ENCODE results near the gene BACE2.
"Not testable (repeated sequence)": the region's sequence is repeated elsewhere in the genome, so short reads cannot be mapped to it uniquely, and the experiment has no call there.

Gene BACE2

DNA sequence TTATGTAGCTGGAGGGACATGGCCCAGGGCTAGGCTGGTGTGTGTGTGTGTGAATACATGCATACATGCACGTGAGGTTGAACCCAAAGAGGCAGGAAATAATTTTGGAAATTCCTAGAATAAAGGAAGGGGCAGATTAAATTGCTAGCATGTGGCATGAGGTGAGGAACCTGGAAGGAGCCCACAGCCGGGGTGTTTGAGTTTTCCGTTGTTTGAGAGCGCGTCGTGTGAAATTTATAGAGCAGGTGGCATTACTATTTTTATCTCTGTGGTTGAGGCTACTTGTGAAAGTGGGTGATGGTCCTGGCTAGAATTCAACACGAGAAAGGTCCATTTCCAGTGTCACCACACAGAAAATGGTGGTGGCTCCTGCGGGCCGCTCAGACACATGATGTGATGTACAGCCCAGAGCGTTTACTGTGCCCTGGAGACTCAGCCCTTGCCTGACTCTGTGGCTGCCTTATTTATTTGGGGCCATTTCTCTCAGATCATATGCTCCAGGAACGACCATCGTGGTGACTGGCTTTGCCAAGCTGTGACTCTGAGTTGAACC is 48.0 kb downstream of the BACE2 start:
- DNase-seq (ENCODE audit: low read depth): no peak

DNA sequence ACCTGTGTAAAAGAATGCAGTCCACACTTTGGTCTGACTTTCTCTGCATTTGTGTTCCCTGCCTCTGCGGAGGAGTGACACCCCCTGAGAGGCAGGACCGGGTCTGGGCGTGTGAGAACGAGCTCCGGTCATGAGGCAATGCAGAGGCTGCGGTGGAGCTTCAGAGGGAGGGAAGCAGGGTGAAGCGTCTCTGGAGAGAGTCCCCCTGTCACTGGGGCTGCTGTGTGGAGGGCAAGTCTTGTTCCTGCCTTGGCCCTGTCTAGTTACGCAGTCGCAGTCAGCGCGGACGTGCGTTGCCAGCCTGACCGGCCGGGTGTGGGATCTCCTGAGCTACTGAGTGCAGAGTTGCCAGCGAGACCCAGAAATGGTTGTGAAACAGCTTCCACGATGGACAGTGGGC is 48.5 kb downstream of the BACE2 start:
- no peak for DNase-seq (ENCODE audit: low read depth)

GRCh38 chr21:41217671-41218385 is 49.9 kb downstream of the BACE2 start:
- DNase-seq (ENCODE audit: low read depth): no peak

DNA sequence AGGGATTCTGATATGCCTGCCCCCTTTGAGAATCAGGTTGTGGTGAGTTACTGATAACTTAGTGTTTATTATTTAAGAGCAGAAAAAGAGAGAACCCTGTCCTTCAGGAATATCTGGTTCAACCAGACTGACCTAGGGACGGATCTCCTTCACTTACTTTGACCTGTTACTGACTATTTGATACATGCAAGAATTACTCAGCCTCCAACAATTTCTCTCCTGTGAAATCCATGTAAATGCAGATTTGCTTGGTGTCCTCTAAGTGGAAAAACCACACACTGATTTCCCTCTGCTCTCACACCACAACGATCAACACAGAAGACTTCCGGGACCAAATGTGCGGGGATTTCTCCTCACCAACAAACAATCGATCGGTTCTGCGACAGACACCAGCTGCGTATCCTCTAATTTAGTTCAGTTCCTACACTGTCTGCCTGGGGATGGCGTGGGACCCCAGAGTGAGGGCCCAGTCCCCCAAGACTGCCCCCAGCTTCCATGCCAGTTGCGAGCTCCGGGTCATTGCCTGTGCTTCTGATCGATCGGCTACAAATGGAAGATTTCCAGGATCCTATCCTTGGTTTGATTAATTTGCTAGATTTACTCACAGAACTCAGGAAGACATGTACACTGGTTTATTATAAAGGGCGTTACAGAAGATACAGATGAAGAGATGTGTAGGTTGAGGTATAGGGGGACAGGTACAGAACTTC is 51.7 kb downstream of the BACE2 start:
- no peak for DNase-seq (ENCODE audit: low read depth)

- no peak for DNase-seq (ENCODE audit: low read depth)
Measured at GRCh38 chr21:41220208-41220733, 52.3 kb downstream of the BACE2 start.

GRCh38 chr21:41222247-41223068 is 54.5 kb downstream of the BACE2 start:
- DNase-seq (ENCODE audit: low read depth): no peak

GRCh38 chr21:41226853-41227252 is 58.9 kb downstream of the BACE2 start:
- DNase-seq (ENCODE audit: low read depth): no peak

DNA sequence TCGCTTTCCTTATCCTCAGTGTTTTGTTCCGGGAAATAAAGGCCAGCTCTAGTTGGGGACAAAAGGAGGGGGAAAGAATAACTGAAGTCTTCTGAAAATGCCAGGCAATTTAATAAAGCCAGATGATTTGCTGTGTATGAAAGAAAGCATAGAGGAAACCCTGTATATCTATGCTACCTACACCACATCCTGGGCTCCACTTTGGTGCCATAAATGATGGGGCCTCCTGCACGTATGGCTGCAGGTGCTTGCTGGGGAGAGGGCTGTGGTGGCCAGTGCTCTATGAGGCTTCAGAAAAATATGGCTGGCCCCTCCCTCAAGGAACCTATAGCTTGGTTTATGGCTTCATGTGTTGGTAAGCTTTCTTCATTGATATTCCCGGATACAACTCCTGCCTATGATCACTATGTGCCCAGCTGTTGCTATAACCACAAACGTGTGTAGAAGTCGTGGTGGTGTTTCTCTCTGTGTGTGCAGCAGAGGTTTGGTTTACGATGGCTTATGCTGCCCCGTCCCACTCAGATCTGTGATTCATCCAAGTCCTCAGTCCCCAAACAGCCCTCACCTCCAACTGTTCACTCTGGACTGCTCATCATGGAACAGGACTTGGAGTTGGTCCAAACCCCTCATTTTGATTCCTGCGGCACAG is 59.5 kb downstream of the BACE2 start:
- DNase-seq (ENCODE audit: low read depth): no peak

- no peak for DNase-seq (ENCODE audit: low read depth)
Measured at GRCh38 chr21:41228006-41228370, 60.0 kb downstream of the BACE2 start.

DNA sequence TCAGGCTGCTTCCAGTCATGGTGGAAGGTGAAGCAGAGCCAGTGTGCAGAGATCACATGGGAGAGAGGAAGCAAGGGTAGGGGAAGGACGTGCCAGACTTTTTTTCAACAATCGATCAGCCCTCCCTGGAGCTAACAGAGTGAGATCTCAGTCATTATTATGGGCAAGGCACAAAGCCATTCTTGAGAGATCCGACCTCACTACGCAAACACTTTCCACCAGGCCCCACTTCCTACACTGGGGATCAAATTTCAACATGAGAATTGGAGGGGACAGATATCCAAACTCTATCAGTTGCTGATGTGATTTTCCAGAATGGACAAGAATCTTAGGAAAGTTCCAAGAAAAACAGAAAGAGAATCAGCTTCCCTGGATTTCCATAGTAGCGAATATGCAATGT is 60.5 kb downstream of the BACE2 start:
- DNase-seq (ENCODE audit: low read depth): no peak

DNA sequence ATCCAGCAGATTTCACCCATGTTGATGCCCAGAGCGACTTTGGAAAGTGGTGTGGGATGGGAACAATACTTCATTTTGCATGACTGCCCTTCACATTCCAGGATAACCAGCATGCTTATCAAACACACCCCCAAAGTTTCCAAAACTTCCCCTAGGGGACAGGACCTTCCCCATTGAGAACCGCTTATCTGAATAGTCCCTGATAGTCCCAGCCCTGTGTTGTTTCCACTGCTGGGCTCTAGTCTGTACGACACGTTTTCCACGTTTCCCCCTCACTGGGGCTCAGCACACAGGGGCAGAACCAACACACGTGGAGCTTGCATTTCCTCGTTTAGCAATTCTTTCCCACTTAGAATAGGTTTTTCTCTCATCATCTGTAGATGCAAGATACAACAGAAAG is 61.0 kb downstream of the BACE2 start:
- DNase-seq (ENCODE audit: low read depth): no peak

DNA sequence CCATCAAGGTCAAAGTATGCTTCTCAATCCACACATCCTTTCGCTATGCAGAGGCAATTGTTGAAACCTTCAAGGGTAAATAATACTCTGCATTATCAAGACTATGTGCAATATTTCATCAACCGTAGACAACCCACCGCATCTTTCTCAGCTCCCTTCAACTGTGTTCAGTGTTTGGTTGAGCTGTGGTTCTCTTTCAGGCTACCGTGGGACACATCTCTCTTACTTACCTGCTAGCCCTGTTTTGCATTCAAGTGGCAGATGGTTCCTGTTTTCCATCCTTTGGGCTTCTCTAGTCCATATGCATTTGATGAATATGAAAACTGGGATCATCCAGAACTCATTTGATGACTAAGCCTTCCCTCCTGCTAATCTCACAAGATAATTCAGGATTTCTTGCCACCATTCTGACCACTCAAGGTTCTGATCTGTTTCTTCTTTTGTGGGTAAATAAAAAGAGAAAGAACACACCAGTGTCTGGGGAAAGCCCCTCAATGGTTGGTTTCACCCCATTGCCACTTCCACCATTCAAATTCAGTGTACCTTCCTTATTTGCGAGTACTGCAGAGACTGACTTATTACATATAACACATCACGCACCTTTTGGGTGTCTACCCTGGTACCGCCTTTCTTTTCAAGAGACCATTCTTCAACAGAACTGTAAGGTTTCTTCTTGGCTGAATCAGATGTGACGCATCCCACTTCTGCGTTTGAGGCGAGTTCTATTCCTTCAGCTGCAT is 61.7 kb downstream of the BACE2 start:
- DNase-seq (ENCODE audit: low read depth): no peak

DNA sequence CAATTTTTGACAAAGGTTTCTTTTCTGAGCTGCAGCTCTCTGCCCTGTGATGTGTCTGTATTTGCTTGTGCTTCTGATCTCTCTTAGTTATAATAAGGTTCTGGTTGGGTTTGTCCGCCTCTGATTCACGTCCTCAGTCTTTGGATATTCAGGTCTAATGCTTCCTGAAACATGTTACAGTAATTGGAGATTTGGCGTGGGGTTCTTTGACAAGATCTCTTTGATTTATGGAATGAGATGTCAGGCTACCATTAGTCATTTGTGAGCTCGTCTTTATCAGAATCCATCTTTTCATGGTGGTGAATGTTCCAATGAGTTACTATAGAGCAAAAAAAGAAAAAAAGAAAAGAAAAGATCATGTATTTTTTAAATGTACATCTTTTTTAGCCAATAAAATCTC is 62.5 kb downstream of the BACE2 start:
- DNase-seq (ENCODE audit: low read depth): no peak

GRCh38 chr21:41231060-41231459 is 63.1 kb downstream of the BACE2 start:
- no peak for DNase-seq (ENCODE audit: low read depth)

GRCh38 chr21:41232013-41232412 is 64.1 kb downstream of the BACE2 start:
- DNase-seq (ENCODE audit: low read depth): no peak

DNA sequence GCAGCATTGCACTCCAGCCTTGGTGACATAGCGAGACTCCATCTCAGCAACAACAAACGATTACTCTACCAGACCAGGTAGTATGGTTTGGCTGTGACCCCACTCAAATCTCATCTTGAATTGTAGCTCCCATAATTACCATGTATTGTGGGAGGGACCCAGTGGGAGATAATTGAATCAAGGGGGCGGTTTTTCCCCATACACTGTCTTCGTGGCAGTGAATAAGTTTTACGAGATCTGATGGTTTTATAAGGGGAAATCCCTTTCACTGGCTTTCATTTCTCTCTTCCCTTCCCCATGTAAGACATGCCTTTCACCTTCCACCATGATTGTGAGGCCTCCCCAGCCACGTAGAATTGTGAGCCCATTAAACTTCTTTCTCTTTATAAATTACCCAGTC is 66.0 kb downstream of the BACE2 start:
- DNase-seq (ENCODE audit: low read depth): no peak

- DNase-seq (ENCODE audit: low read depth): no peak
Measured at GRCh38 chr21:41234569-41234968, 66.6 kb downstream of the BACE2 start.

DNA sequence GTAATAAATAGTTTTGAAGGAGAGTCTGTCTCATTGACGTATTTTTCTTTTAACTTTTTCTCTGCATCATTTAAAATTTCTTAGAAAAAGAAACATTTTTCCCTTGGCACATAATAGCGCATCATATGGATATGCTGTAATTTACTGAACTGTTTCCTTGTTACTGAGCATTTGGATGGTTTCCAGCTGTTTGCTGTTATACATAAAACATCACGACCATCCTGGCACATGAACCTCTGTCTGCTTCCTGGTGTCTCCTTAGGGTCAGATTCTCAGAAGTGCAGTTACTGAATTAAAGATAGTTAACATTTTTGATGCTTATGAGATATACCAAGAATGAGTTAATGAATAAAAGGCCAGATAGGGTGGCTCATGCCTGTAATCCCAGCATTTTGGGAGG is 67.2 kb downstream of the BACE2 start:
- DNase-seq (ENCODE audit: low read depth): no peak

- no peak for DNase-seq (ENCODE audit: low read depth)
Measured at GRCh38 chr21:41236352-41236973, 68.5 kb downstream of the BACE2 start.

GRCh38 chr21:41238081-41238796 is 70.3 kb downstream of the BACE2 start:
- not testable (repeated sequence) for DNase-seq (ENCODE audit: low read depth)

Data from stimulated activated CD8-positive, alpha-beta memory T cell treated with anti-CD3 and anti-CD28 coated beads, Interleukin-15, amount 100 ng/mL, for 24 hours (primary cell).